SU-DHL-6 (cell line): ENCODE results near the gene LEKR1.

ENCODE experiments used
- EZH2phosphoT487 ChIP-seq: fragments of 200-600 bp; sonication (generic), shearing (Covaris generic); conservative IDR thresholded peaks from 2 replicates; pipeline ENCODE4 v1.6.1; 2018; ENCODE audit warnings: mild to moderate bottlenecking, antibody characterized with exemption, low read length, moderate library complexity, mixed read lengths
- TF ChIP-seq, protein P1 (sequence below): fragments of 200-600 bp; sonication (generic); IDR thresholded peaks from one replicate; pipeline ENCODE4 v1.5.1; 2017; ENCODE audit warnings: antibody characterized with exemption, mild to moderate bottlenecking, low read length, moderate library complexity; ENCODE audit not compliant: insufficient read depth, poor library complexity, severe bottlenecking

DNA sequence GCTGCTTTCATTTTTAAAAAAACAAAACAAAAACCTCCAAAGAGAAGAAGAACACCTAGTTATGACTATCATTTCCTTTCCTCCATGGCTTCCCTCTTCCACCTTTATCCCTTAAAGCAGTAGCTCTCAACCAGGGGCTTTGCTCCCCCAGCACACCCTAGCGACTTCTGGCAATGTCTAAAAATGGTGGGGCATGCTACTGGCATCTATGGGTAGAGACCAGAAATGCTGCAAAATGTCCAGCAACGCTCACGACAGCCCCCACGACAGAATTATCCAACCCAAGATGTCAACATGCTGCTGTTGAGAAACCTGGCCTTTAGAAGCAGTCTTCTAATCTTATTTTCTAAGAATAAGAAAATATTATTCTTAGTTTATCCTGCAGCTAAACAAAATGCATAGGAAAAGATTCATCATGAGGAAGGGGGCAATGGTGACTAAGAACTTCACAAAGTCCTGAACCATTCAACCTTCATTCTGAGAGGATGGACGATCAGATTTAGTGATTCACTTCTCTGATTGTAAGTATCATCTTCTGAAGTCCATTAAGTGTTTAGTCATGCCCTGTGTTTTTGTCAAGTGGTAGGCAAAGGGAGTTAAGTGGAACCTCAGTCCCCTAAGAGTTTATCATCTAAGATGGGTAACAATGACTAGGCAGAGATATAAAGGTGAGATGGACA lies 252.1 kb downstream of the LEKR1 start:
- TF ChIP-seq, protein P1, sequence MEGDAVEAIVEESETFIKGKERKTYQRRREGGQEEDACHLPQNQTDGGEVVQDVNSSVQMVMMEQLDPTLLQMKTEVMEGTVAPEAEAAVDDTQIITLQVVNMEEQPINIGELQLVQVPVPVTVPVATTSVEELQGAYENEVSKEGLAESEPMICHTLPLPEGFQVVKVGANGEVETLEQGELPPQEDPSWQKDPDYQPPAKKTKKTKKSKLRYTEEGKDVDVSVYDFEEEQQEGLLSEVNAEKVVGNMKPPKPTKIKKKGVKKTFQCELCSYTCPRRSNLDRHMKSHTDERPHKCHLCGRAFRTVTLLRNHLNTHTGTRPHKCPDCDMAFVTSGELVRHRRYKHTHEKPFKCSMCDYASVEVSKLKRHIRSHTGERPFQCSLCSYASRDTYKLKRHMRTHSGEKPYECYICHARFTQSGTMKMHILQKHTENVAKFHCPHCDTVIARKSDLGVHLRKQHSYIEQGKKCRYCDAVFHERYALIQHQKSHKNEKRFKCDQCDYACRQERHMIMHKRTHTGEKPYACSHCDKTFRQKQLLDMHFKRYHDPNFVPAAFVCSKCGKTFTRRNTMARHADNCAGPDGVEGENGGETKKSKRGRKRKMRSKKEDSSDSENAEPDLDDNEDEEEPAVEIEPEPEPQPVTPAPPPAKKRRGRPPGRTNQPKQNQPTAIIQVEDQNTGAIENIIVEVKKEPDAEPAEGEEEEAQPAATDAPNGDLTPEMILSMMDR: no peak
- no peak for TF ChIP-seq EZH2phosphoT487
